K562 (cell line): ENCODE data around the gene MCAT. TPM values are rescaled to one million over a fixed set of nuclear protein-coding genes. Genes with fewer than 3 reads are reported as not detected.

Experiments
- ATAC-seq: fragments of 200-7000 bp; cut with Tn5 transposase; 3 replicates; pipeline ENCODE4 v1.9.1; 2020; ENCODE audit warnings: moderate library complexity
- BruUV-seq: library from RNA; stranded (reverse); fragments of 400-500 nt; replicated peaks from 2 replicates; lab custom pipeline; 2021; lab: Mats Ljungman, UMichigan
- CTCF ChIA-PET: fragments of 300-600 bp; formaldehyde crosslinking; extraction: SDS; loops from one replicate; lab custom pipeline; 2021; ENCODE audit warnings: low intra/inter-chr PET ratio; lab: Yijun Ruan, JAX
- POLR2A ChIA-PET: fragments of 300-600, 350-650 bp; sonication (Branson Sonifier 250); formaldehyde crosslinking; extraction: SDS; loops from one replicate; lab custom pipeline; 2021; ENCODE audit warnings: antibody characterized with exemption, inconsistent platforms; lab: Yijun Ruan, JAX
- DNase-seq, 4 experiments: peaks; one replicate each; pipeline versions ENCODE4 v3.0.0 to v3.0.0-alpha.2; 2011 to 2018; ENCODE audit warnings: low spot score in 3 of 4, mixed read lengths in 3 of 4; ENCODE audit errors: extremely low read depth in 1 of 4
- FAIRE-seq: peaks from 2 replicates; lab custom pipeline; 2011; peaks lifted over from hg19 to GRCh38; lab: Jason Lieb, UNC
- H2AFZ ChIP-seq: 2 replicates; pipeline ENCODE4 v1.6.0; 2011; ENCODE audit warnings: low read depth, low read length, control low read depth, inconsistent platforms
- H3K27ac ChIP-seq: fragments of 200-600 bp; 3 replicates; pipeline ENCODE4 v1.8.0; 2011; ENCODE audit warnings: low read depth, mild to moderate bottlenecking, control low read depth, inconsistent platforms, low read length, moderate library complexity, mixed read lengths; ENCODE audit errors: extremely low read depth
- H3K27me3 ChIP-seq, 2 experiments: fragments of 300-600 bp in 1 of 2; 2 replicates in 1 of 2; 3 replicates in 1 of 2; pipeline versions ENCODE4 v1.6.0 to v1.8.0; 2011; ENCODE audit warnings: inconsistent platforms in 2 of 2, low read length in 2 of 2, mild to moderate bottlenecking in 1 of 2, mixed read lengths in 1 of 2, moderate library complexity in 1 of 2; ENCODE audit not compliant: control insufficient read depth in 2 of 2, insufficient read depth in 2 of 2
- H3K36me3 ChIP-seq: fragments of 300-600 bp; 3 replicates; pipeline ENCODE4 v1.8.0; 2011; ENCODE audit warnings: mild to moderate bottlenecking, low read length, inconsistent platforms; ENCODE audit not compliant: control insufficient read depth, insufficient read depth
- H3K4me1 ChIP-seq, 2 experiments: fragments of 200-600 bp in 1 of 2; replicated peaks in 1 of 2; 2 replicates in 1 of 2; 3 replicates in 1 of 2; pipeline versions ENCODE4 v1.5.1 to v1.8.0; 2011; ENCODE audit warnings: inconsistent platforms in 2 of 2, low read length in 2 of 2, mild to moderate bottlenecking in 1 of 2, mixed read lengths in 1 of 2, moderate library complexity in 1 of 2; ENCODE audit not compliant: control insufficient read depth in 2 of 2, insufficient read depth in 2 of 2
- H3K4me2 ChIP-seq: 2 replicates; pipeline ENCODE4 v1.6.1; 2011; ENCODE audit warnings: low read length, control low read depth, inconsistent platforms, mixed read lengths; ENCODE audit not compliant: insufficient read depth
- H3K4me3 ChIP-seq: fragments of 200-600 bp; sonication (generic), shearing (Covaris generic); 2 replicates; pipeline ENCODE4 v1.5.1; 2016; ENCODE audit warnings: control low read depth, inconsistent platforms
- H3K79me2 ChIP-seq: fragments of 200-600 bp; 3 replicates; pipeline ENCODE4 v1.8.0; 2011; ENCODE audit warnings: low read length, inconsistent platforms; ENCODE audit not compliant: control insufficient read depth, insufficient read depth
- H3K9ac ChIP-seq, 2 experiments: 2 replicates each; pipeline versions ENCODE4 v1.6.0 to v1.6.1; 2011; ENCODE audit warnings: low read depth in 2 of 2, low read length in 2 of 2, control low read depth in 1 of 2, inconsistent platforms in 1 of 2, mild to moderate bottlenecking in 1 of 2, mixed read lengths in 1 of 2; ENCODE audit not compliant: insufficient read depth in 1 of 2
- H3K9me1 ChIP-seq: one replicate; pipeline ENCODE4 v1.6.0; 2011; ENCODE audit warnings: inconsistent platforms, mild to moderate bottlenecking, low read length, moderate library complexity; ENCODE audit not compliant: control insufficient read depth, insufficient read depth
- H3K9me3 ChIP-seq: replicated peaks from 2 replicates; pipeline ENCODE4 v1.5.1; 2011; ENCODE audit warnings: low read depth, low read length, inconsistent platforms; ENCODE audit not compliant: control insufficient read depth, insufficient read depth
- H4K20me1 ChIP-seq: replicated peaks from 2 replicates; pipeline ENCODE4 v1.6.1; 2011; ENCODE audit warnings: low read length, inconsistent platforms, mixed read lengths; ENCODE audit not compliant: control insufficient read depth, insufficient read depth
- BCOR ChIP-seq: fragments of 450-650 bp; IDR thresholded peaks from 2 replicates; pipeline ENCODE4 v1.6.1; 2016
- CBX1 ChIP-seq: sonication (generic); IDR thresholded peaks from 2 replicates; pipeline ENCODE4 v1.6.1; 2016; ENCODE audit warnings: antibody characterized with exemption, low read depth, mild to moderate bottlenecking
- CEBPB ChIP-seq: fragments of 450-650 bp; IDR thresholded peaks from 2 replicates; pipeline ENCODE4 v1.6.1; 2016; ENCODE audit warnings: missing genetic modification characterization, missing compliant biosample characterization
- ETS1 ChIP-seq: conservative IDR thresholded peaks from 2 replicates; pipeline ENCODE4 v1.6.1; 2011; ENCODE audit warnings: low read depth, mild to moderate bottlenecking, low read length; ENCODE audit not compliant: control insufficient read depth
- KLF6 ChIP-seq: fragments of 250-450 bp; sonication (Bioruptor Pico); IDR thresholded peaks from 2 replicates; pipeline ENCODE4 v1.4.0; 2020; ENCODE audit warnings: mild to moderate bottlenecking, moderate library complexity, borderline replicate concordance
- POLR2AphosphoS2 ChIP-seq: IDR thresholded peaks from 2 replicates; pipeline ENCODE4 v1.6.1; 2012; ENCODE audit warnings: low read length, improper control_type of control experiment
- SPI1 ChIP-seq: IDR thresholded peaks from 2 replicates; pipeline ENCODE4 v1.6.1; 2011; ENCODE audit warnings: low read depth, low read length, control low read depth, borderline replicate concordance
- UBTF ChIP-seq, 2 experiments: IDR thresholded peaks; 2 replicates each; pipeline ENCODE4 v1.6.1; 2012; ENCODE audit warnings: improper control_type of control experiment in 2 of 2, low read depth in 2 of 2, low read length in 2 of 2, borderline replicate concordance in 1 of 2
- WGBS: fragments of 100-300 bp; shearing (Covaris generic); methylation state at CpG from one replicate; pipeline ENCODE4 v1.1.6; 2016; ENCODE audit warnings: low coverage, mixed read lengths; ENCODE audit not compliant: insufficient coverage; ENCODE audit errors: missing lambda C conversion rate; 5-methylcytosine and 5-hydroxymethylcytosine counted together
- in situ Hi-C: fragments of 300-500 bp; cut with MboI; formaldehyde crosslinking; loops from 4 replicates; pipeline ENCODE4 v1.15.0; 2018; ENCODE audit warnings: inconsistent platforms, mixed read lengths
- intact Hi-C: fragments of 100-400 bp; cut with micrococcal nuclease; formaldehyde crosslinking; loops from 2 replicates; pipeline ENCODE4 v1.14.2; 2022
- polyA plus RNA-seq, 8 experiments: library from polyadenylated mRNA; depleted of rRNA in 4 of 8; stranded (reverse) in 5 of 8; unstranded in 3 of 8; fragments of >200 nt; fragmentation: Nextera tagmentation in 2 of 8; fragmentation: Illumina TruSeq in 1 of 8; extraction: Ambion mirVana in 2 of 8; extraction: Trizol in 1 of 8; gene quantifications; 2 replicates each; pipeline versions ENCODE4 v1.2.1 to v1.2.3, GENCODE V29; 2011 to 2014; ENCODE audit warnings: inconsistent platforms in 1 of 8, missing spikeins in 1 of 8
- total RNA-seq, 7 experiments: library from RNA; depleted of rRNA in 6 of 7; stranded (reverse); fragments of >200 nt in 6 of 7; fragmentation: Illumina TruSeq in 2 of 7; extraction: Trizol in 2 of 7; gene quantifications; 2 replicates each; pipeline versions ENCODE4 v1.2.1 to v1.2.3, GENCODE V29; 2011 to 2021; ENCODE audit warnings: low replicate concordance in 1 of 7

Gene MCAT
- total and polyA plus RNA-seq, 9 of the 15 experiments (the other 6 are each of a cell fraction or from before 2014, with no cell fraction given) = 3.3 to 27.8 (median 13.9) TPM

- TF ChIP-seq UBTF (IDR thresholded peaks at IDR 0.05; ENCODE audit: borderline replicate concordance in 1 of 2, low read depth in 2 of 2, low read length in 2 of 2) (no peak), BCOR (no peak), KLF6 (CRISPR knock-in tag) (no peak), ETS1 (no peak), POLR2AphosphoS2 (no peak), CEBPB (tag) (no peak)
These were observed 26.3 kb downstream of the MCAT start (continued) for GRCh38 chr22:43116932-43117331.

- Histone ChIP-seq H4K20me1 (no peaks in the 10 kb centered on the region), H3K27me3 (peaks cover 0 to 8% of the 10 kb centered on the region in 2 experiments; a peak in 2 of 5 replicates), H3K4me1 (peaks cover 12 to 25% of the 10 kb centered on the region in 2 experiments; a peak in 3 of 5 replicates), H3K79me2 (no peaks in the 10 kb centered on the region), H3K9me1 (no peaks in the 10 kb centered on the region), H2AFZ (no peak overlapping the region), H3K36me3 (no peaks in the 10 kb centered on the region), H3K4me2 (no peak overlapping the region), H3K9ac (no peak overlapping the region), H3K4me3 (no peak overlapping the region), H3K27ac (no peak overlapping the region), H3K9me3 (no peaks in the 10 kb centered on the region)
- POLR2A ChIA-PET = no interaction called here
- ATAC-seq = no peak
- intact Hi-C loops = no loop called here
- in situ Hi-C loops = no loop called here
- no peak for FAIRE-seq
- no peak for TF ChIP-seq CBX1
- TF ChIP-seq SPI1 = 0 out of 2 replicates have a peak, but pooled peaks have one; percentile 6
- CTCF ChIA-PET = no interaction called here
- 0% methylated on average over 1 of the region's 5 CpGs for WGBS
- no TSS peak for BruUV-seq
- DNase-seq = no peak
These were observed 28.2 kb downstream of the MCAT start for GRCh38 chr22:43114958-43115357.
